ENCODE measurements around the gene STT3A. TPM values are rescaled to one million over a fixed set of nuclear protein-coding genes. Genes with fewer than 3 reads are reported as not detected.

Gene STT3A
- polyA plus RNA-seq, 3 donors: 27.4 to 75.3 (median 54.2) TPM

DNA sequence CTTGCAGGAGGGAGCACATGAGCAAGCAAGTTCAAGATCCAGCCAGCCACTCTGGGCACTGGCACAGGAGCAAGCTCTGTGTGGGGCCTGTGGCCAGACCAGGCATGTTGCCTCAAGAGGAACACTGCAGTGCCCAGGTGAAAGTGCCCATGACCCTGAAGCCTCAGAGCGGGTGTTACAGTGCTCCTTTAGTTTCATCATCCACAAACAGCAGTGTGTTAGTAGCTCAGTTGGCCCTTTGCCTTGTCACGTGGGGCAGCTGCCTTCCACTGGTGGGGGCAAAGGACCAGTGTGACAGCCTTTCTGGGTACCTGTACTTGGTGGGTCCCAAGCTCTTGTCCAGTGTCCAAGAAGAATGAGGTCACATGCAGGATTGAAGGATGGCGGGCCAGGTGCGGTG is 26.4 kb upstream of the STT3A start:
- no peak overlapping the region for H2AFZ ChIP-seq (ENCODE audit: insufficient read depth, low read depth, low read length, poor library complexity, severe bottlenecking)
- H3K36me3 ChIP-seq (replicated peaks in 1 of 2; ENCODE audit: control insufficient read depth in 1 of 2, insufficient read depth in 2 of 2, low read length in 2 of 2): no peaks in the 10 kb centered on the region
- H3K27me3 Mint-ChIP-seq (ENCODE audit: low read depth in 3 of 3): peaks cover 0 to 1% (median 0%) of the 10 kb centered on the region in 3 donors
- no peak overlapping the region for H3K27ac Mint-ChIP-seq
- H3K4me1 ChIP-seq (ENCODE audit: control insufficient read depth in 1 of 2, insufficient read depth in 2 of 2, low read length in 2 of 2): peaks cover 17 to 18% of the 10 kb centered on the region in 2 donors
- peaks cover 18% of the 10 kb centered on the region for H3K79me2 ChIP-seq (ENCODE audit: insufficient read depth, low read length)
- H3K9ac ChIP-seq (ENCODE audit: insufficient read depth, low read length, poor library complexity, severe bottlenecking): no peak overlapping the region
- intact Hi-C loops (cut with micrococcal nuclease): no loop called here
- no peaks in the 10 kb centered on the region for H3K36me3 Mint-ChIP-seq
- H4K20me1 ChIP-seq (ENCODE audit: insufficient read depth, low read length): no peaks in the 10 kb centered on the region
- WGBS (ENCODE audit: insufficient coverage): 100% methylated on average over 2 of the region's 4 CpGs
- no peak overlapping the region for H3K4me2 ChIP-seq (replicated peaks; ENCODE audit: extremely low read depth, low read length, poor library complexity, severe bottlenecking)
- H3K4me3 Mint-ChIP-seq: no peak overlapping the region
- TF ChIP-seq, protein P1, sequence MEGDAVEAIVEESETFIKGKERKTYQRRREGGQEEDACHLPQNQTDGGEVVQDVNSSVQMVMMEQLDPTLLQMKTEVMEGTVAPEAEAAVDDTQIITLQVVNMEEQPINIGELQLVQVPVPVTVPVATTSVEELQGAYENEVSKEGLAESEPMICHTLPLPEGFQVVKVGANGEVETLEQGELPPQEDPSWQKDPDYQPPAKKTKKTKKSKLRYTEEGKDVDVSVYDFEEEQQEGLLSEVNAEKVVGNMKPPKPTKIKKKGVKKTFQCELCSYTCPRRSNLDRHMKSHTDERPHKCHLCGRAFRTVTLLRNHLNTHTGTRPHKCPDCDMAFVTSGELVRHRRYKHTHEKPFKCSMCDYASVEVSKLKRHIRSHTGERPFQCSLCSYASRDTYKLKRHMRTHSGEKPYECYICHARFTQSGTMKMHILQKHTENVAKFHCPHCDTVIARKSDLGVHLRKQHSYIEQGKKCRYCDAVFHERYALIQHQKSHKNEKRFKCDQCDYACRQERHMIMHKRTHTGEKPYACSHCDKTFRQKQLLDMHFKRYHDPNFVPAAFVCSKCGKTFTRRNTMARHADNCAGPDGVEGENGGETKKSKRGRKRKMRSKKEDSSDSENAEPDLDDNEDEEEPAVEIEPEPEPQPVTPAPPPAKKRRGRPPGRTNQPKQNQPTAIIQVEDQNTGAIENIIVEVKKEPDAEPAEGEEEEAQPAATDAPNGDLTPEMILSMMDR (IDR thresholded peaks at IDR 0.05): no peak
- H3K27ac ChIP-seq (ENCODE audit: low read depth in 1 of 2, low read length in 2 of 2): no peak overlapping the region
- H3K4me3 ChIP-seq (replicated peaks in 1 of 3; ENCODE audit: low read depth in 2 of 3, low read length in 3 of 3): no peak overlapping the region
- no peaks in the 10 kb centered on the region for H3K9me3 ChIP-seq (replicated peaks in 1 of 2; ENCODE audit: control insufficient read depth in 1 of 2, insufficient read depth in 1 of 2, low read length in 2 of 2)
- peaks cover 0 to 9% (median 0%) of the 10 kb centered on the region in 7 donors for H3K9me3 Mint-ChIP-seq
- H3K27me3 ChIP-seq (ENCODE audit: control insufficient read depth in 2 of 2, insufficient read depth in 2 of 2, low read length in 2 of 2): no peaks in the 10 kb centered on the region
- no peak for DNase-seq
- H3K4me1 Mint-ChIP-seq: peaks cover 17% of the 10 kb centered on the region

DNA sequence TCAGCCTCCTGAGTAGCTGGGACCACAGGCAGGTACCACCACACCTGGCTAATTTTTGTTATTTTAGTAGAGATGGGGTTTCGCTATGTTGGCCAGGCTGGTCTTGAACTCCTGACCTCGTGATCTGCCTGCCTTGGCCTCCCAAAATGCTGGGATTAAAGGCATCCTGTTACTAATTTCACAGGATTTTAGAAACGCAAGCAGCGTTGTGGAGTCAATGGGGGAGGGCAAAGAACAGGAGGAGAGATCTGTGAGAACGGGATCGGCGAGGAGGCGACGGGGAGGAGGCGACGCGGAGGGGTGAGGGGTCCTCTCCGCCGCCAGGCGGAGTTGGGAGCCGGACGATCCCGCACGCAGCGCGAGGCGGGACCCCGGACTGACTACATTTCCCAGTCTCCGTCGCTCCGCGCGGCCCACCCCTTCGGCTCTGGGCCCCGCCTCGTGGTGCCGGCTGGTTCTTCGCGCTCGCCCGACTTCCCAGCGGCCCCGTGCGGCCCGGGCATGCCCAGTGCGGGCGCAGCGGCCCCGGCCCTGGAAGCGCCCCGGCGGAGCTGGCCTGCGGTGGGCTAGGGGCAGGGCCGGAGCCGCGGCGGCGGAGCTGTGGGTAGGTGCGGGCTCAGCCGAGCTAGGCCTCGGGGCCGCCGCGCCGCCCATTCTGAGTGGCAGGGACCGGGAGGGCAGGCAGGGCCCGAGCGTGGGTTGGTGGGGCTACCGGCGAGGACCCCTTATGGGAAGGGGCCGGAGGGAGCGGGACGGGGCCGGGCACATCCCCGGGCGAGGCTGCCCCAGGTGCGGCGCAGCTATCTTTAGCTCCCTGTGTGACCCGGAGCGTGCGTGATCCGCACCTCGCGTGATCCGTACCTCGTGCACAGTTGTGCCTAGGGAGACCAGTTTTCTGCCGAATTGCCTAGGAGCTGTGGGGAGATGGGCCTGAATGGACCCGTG is 23.4 kb upstream of the STT3A start, which contains the start of gene EI24:
EI24 (plus strand) TSS at position 508 of the 945 bp plus-strand sequence. CDS start 3,051 bp downstream, outside the sequence.
- Mint-ChIP-seq H3K9me3 (peaks cover 0 to 4% (median 0%) of the 10 kb centered on the region in 7 donors), H3K4me3 (peak within 1 kb of the TSS; percentile 86 to 90), H3K4me1 (peaks cover 19% of the 10 kb centered on the region), H3K27me3 (ENCODE audit: low read depth in 3 of 3) (peaks cover 0 to 1% (median 0%) of the 10 kb centered on the region in 3 donors), H3K27ac (peak within 1 kb of the TSS; percentile 33 to 87 (median 82)), H3K36me3 (peaks cover 15 to 20% of the 10 kb centered on the region in 2 donors)
- Histone ChIP-seq H2AFZ (ENCODE audit: insufficient read depth, low read depth, low read length, poor library complexity, severe bottlenecking) (peak within 1 kb of the TSS; percentile 99), H3K27ac (ENCODE audit: low read depth in 1 of 2, low read length in 2 of 2) (peak within 1 kb of the TSS in 1 of 2 donors; percentile 82), H3K9ac (ENCODE audit: insufficient read depth, low read length, poor library complexity, severe bottlenecking) (peak within 1 kb of the TSS; percentile 86), H3K79me2 (ENCODE audit: insufficient read depth, low read length) (peaks cover 21% of the 10 kb centered on the region), H3K36me3 (replicated peaks in 1 of 2; ENCODE audit: control insufficient read depth in 1 of 2, insufficient read depth in 2 of 2, low read length in 2 of 2) (peaks cover 11 to 20% of the 10 kb centered on the region in 2 donors), H3K27me3 (ENCODE audit: control insufficient read depth in 2 of 2, insufficient read depth in 2 of 2, low read length in 2 of 2) (no peaks in the 10 kb centered on the region), H3K4me1 (ENCODE audit: control insufficient read depth in 1 of 2, insufficient read depth in 2 of 2, low read length in 2 of 2) (peaks cover 17 to 18% of the 10 kb centered on the region in 2 donors), H3K9me3 (replicated peaks in 1 of 2; ENCODE audit: control insufficient read depth in 1 of 2, insufficient read depth in 1 of 2, low read length in 2 of 2) (no peaks in the 10 kb centered on the region), H3K4me3 (replicated peaks in 1 of 3; ENCODE audit: low read depth in 2 of 3, low read length in 3 of 3) (peak within 1 kb of the TSS; percentile 63 to 91 (median 85)), H4K20me1 (ENCODE audit: insufficient read depth, low read length) (no peaks in the 10 kb centered on the region), H3K4me2 (replicated peaks; ENCODE audit: extremely low read depth, low read length, poor library complexity, severe bottlenecking) (peak within 1 kb of the TSS; percentile 95)
- intact Hi-C loops (cut with micrococcal nuclease): no loop called here
- DNase-seq: peak; percentile 81 to 85 (median 82)
- WGBS (ENCODE audit: insufficient coverage): 1% methylated on average over 83 of the region's 83 CpGs
- TF ChIP-seq, protein P1 (IDR thresholded peaks at IDR 0.05): peak; percentile 76
